ENCODE measurements around the gene CDK5R1. TPM values are rescaled to one million over a fixed set of nuclear protein-coding genes. Genes with fewer than 3 reads are reported as not detected.
A peak's percentile ranks its signal among the peaks of the same experiment; 100 is the strongest.

CDK5R1 gene
- total RNA-seq, 5 donors from 2014 or later (not counting 1 experiment from before 2014, with no cell fraction given): 8.1 to 23.8 (median 14.7) TPM

- Mint-ChIP-seq H3K27me3 (no peaks in the 10 kb centered on the region), H3K9me3 (no peaks in the 10 kb centered on the region)
These were observed 1.4 kb downstream of the CDK5R1 start for GRCh38 chr17:32488177-32488542.

GRCh38 chr17:32488604-32489180, 1.9 kb downstream of the CDK5R1 start:
- H3K27ac ChIP-seq (ENCODE audit: low read length): no peak overlapping the region
- Mint-ChIP-seq H3K27me3 (no peaks in the 10 kb centered on the region), H3K9me3 (no peaks in the 10 kb centered on the region), H3K27ac (peak overlapping the region; percentile 82 to 98), H3K4me3 (peak overlapping the region; percentile 81 to 90 (median 87)), H3K36me3 (peaks cover 25% of the 10 kb centered on the region), H3K4me1 (peaks cover 69 to 71% (median 71%) of the 10 kb centered on the region in 3 donors)
- ChIA-PET POLR2A (interaction anchor here in 1 of 2 donors (0.5 kb wide), 1 partner anchor 379 kb away, joined by 8 read pairs; no protein-coding TSS in a partner anchor), CTCF (interaction anchor here (0.6 to 0.8 kb wide), 3 partner anchors 28 to 45 kb away, joined by 3 to 4 read pairs (median 3); no protein-coding TSS in a partner anchor)
- 81% methylated on average over 12 of the region's 13 CpGs for WGBS (ENCODE audit: insufficient coverage)
- peaks cover 24 to 67% of the 10 kb centered on the region in 2 experiments for H3K4me1 ChIP-seq (ENCODE audit: control insufficient read depth in 1 of 2, extremely low read depth in 1 of 2, insufficient read depth in 2 of 2, low read length in 2 of 2)
- DNase-seq (no peak), ATAC-seq (replicated peaks in 1 of 4) (no peak)
- peak overlapping the region; percentile 36 to 63 for H3K4me3 ChIP-seq (ENCODE audit: control insufficient read depth in 1 of 2, extremely low read depth in 1 of 2, low read length in 1 of 2)
- H3K36me3 ChIP-seq (ENCODE audit: control insufficient read depth in 2 of 2, extremely low read depth in 1 of 2, insufficient read depth in 1 of 2, low read length in 1 of 2): peaks cover 5 to 13% of the 10 kb centered on the region in 2 donors
- no peaks in the 10 kb centered on the region for H3K27me3 ChIP-seq (replicated peaks in 1 of 2; ENCODE audit: control insufficient read depth in 2 of 2, extremely low read depth in 1 of 2, insufficient read depth in 2 of 2, low read length in 1 of 2)
- no peaks in the 10 kb centered on the region for H3K9me3 ChIP-seq

More at GRCh38 chr17:32488177-32488542, 1.4 kb downstream of the CDK5R1 start:
- no peaks in the 10 kb centered on the region for H3K9me3 ChIP-seq
- peak overlapping the region; percentile 63 to 79 for H3K4me3 ChIP-seq (ENCODE audit: control insufficient read depth in 1 of 2, extremely low read depth in 1 of 2, low read length in 1 of 2)
- H3K27ac ChIP-seq (ENCODE audit: low read length): no peak overlapping the region
- whole genome bisulfite sequencing (ENCODE audit: insufficient coverage): 70% methylated on average over 8 of the region's 16 CpGs
- peaks cover 5 to 15% of the 10 kb centered on the region in 2 donors for H3K36me3 ChIP-seq (ENCODE audit: control insufficient read depth in 2 of 2, extremely low read depth in 1 of 2, insufficient read depth in 1 of 2, low read length in 1 of 2)
- Mint-ChIP-seq H3K27ac (peak overlapping the region; percentile 85 to 98), H3K4me3 (peak overlapping the region; percentile 81 to 90 (median 87)), H3K4me1 (peaks cover 69 to 71% (median 70%) of the 10 kb centered on the region in 3 donors), H3K36me3 (peaks cover 27% of the 10 kb centered on the region)
- ChIA-PET CTCF (interaction anchor here (0.6 to 2.3 kb wide), 4 partner anchors 28 to 389 kb away, joined by 3 to 13 read pairs (median 8); partner anchors contain the start of genes MYO1D (in 1 of the 2) and PSMD11 (in 1 of the 2)), POLR2A (interaction anchor here in 1 of 2 donors (0.5 kb wide), 1 partner anchor 379 kb away, joined by 8 read pairs; no protein-coding TSS in a partner anchor)
- no peak for ATAC-seq (replicated peaks in 1 of 4)
- no peak for DNase-seq
- peaks cover 22 to 64% of the 10 kb centered on the region in 2 experiments for H3K4me1 ChIP-seq (ENCODE audit: control insufficient read depth in 1 of 2, extremely low read depth in 1 of 2, insufficient read depth in 2 of 2, low read length in 2 of 2)
- no peaks in the 10 kb centered on the region for H3K27me3 ChIP-seq (replicated peaks in 1 of 2; ENCODE audit: control insufficient read depth in 2 of 2, extremely low read depth in 1 of 2, insufficient read depth in 2 of 2, low read length in 1 of 2)

GRCh38 chr17:32489320-32490100, 2.7 kb downstream of the CDK5R1 start:
- Histone ChIP-seq H3K9me3 (no peaks in the 10 kb centered on the region), H3K27me3 (replicated peaks in 1 of 2; ENCODE audit: control insufficient read depth in 2 of 2, extremely low read depth in 1 of 2, insufficient read depth in 2 of 2, low read length in 1 of 2) (no peaks in the 10 kb centered on the region), H3K4me3 (ENCODE audit: control insufficient read depth in 1 of 2, extremely low read depth in 1 of 2, low read length in 1 of 2) (peak overlapping the region; percentile 55 to 63), H3K4me1 (ENCODE audit: control insufficient read depth in 1 of 2, extremely low read depth in 1 of 2, insufficient read depth in 2 of 2, low read length in 2 of 2) (peaks cover 26 to 69% of the 10 kb centered on the region in 2 experiments), H3K27ac (ENCODE audit: low read length) (no peak overlapping the region), H3K36me3 (ENCODE audit: control insufficient read depth in 2 of 2, extremely low read depth in 1 of 2, insufficient read depth in 1 of 2, low read length in 1 of 2) (peaks cover 5 to 13% of the 10 kb centered on the region in 2 donors)
- H3K27me3 Mint-ChIP-seq: no peaks in the 10 kb centered on the region
- no peak for ATAC-seq (replicated peaks in 1 of 4)
- no peak for DNase-seq
- H3K9me3 Mint-ChIP-seq: no peaks in the 10 kb centered on the region
- CTCF ChIA-PET: interaction anchor here in 1 of 2 donors (0.8 kb wide), 1 partner anchor 35 kb away, joined by 4 read pairs; no protein-coding TSS in a partner anchor
- POLR2A ChIA-PET: interaction anchor here (0.6 kb wide), 2 partner anchors 9 to 72 kb away, joined by 3 to 7 read pairs; no protein-coding TSS in a partner anchor
- WGBS (ENCODE audit: insufficient coverage): 66% methylated on average over 5 of the region's 10 CpGs
- peak overlapping the region; percentile 81 to 90 (median 87) for H3K4me3 Mint-ChIP-seq
- H3K27ac Mint-ChIP-seq: peak overlapping the region; percentile 82 to 98
- peaks cover 72 to 73% (median 72%) of the 10 kb centered on the region in 3 donors for H3K4me1 Mint-ChIP-seq
- H3K36me3 Mint-ChIP-seq: peaks cover 25% of the 10 kb centered on the region

- Histone ChIP-seq H3K27me3 (replicated peaks in 1 of 2; ENCODE audit: control insufficient read depth in 2 of 2, extremely low read depth in 1 of 2, insufficient read depth in 2 of 2, low read length in 1 of 2) (no peaks in the 10 kb centered on the region), H3K9me3 (no peaks in the 10 kb centered on the region), H3K36me3 (ENCODE audit: control insufficient read depth in 2 of 2, extremely low read depth in 1 of 2, insufficient read depth in 1 of 2, low read length in 1 of 2) (peaks cover 5 to 13% of the 10 kb centered on the region in 2 donors), H3K4me1 (ENCODE audit: control insufficient read depth in 1 of 2, extremely low read depth in 1 of 2, insufficient read depth in 2 of 2, low read length in 2 of 2) (peaks cover 26 to 75% of the 10 kb centered on the region in 2 experiments), H3K27ac (ENCODE audit: low read length) (no peak overlapping the region), H3K4me3 (ENCODE audit: control insufficient read depth in 1 of 2, extremely low read depth in 1 of 2, low read length in 1 of 2) (peak overlapping the region; percentile 11 to 55)
- H3K36me3 Mint-ChIP-seq: peaks cover 25% of the 10 kb centered on the region
- ATAC-seq (replicated peaks in 1 of 4) (no peak), DNase-seq (peak in 1 of 35 experiments; percentile 40)
- CTCF ChIA-PET: no interaction called here
- 57% methylated on average over 6 of the region's 16 CpGs for WGBS (ENCODE audit: insufficient coverage)
- peak overlapping the region; percentile 62 to 90 (median 87) for H3K4me3 Mint-ChIP-seq
- H3K9me3 Mint-ChIP-seq: no peaks in the 10 kb centered on the region
- peaks cover 74 to 76% (median 76%) of the 10 kb centered on the region in 3 donors for H3K4me1 Mint-ChIP-seq
- H3K27ac Mint-ChIP-seq: peak overlapping the region; percentile 97 to 98
- H3K27me3 Mint-ChIP-seq: no peaks in the 10 kb centered on the region
- POLR2A ChIA-PET: no interaction called here
These were observed 3.3 kb downstream of the CDK5R1 start for GRCh38 chr17:32490101-32490482.

- H3K4me3 Mint-ChIP-seq: peak overlapping the region; percentile 37 to 90 (median 87)
These were observed 4.8 kb downstream of the CDK5R1 start for GRCh38 chr17:32491371-32492263.

More at GRCh38 chr17:32491371-32492263, 4.8 kb downstream of the CDK5R1 start:
- Histone ChIP-seq H3K4me1 (ENCODE audit: control insufficient read depth in 1 of 2, extremely low read depth in 1 of 2, insufficient read depth in 2 of 2, low read length in 2 of 2) (peaks cover 26 to 86% of the 10 kb centered on the region in 2 experiments), H3K36me3 (ENCODE audit: control insufficient read depth in 2 of 2, extremely low read depth in 1 of 2, insufficient read depth in 1 of 2, low read length in 1 of 2) (peaks cover 5 to 13% of the 10 kb centered on the region in 2 donors), H3K27ac (ENCODE audit: low read length) (peak overlapping the region; percentile 44), H3K4me3 (ENCODE audit: control insufficient read depth in 1 of 2, extremely low read depth in 1 of 2, low read length in 1 of 2) (no peak overlapping the region), H3K27me3 (replicated peaks in 1 of 2; ENCODE audit: control insufficient read depth in 2 of 2, extremely low read depth in 1 of 2, insufficient read depth in 2 of 2, low read length in 1 of 2) (no peaks in the 10 kb centered on the region), H3K9me3 (no peaks in the 10 kb centered on the region)
- H3K36me3 Mint-ChIP-seq: peaks cover 25% of the 10 kb centered on the region
- peak overlapping the region; percentile 97 to 98 for H3K27ac Mint-ChIP-seq
- H3K27me3 Mint-ChIP-seq: no peaks in the 10 kb centered on the region
- ATAC-seq (replicated peaks in 1 of 4) (peak; percentile 24 to 41 (median 37)), DNase-seq (peak in 2 of 35 experiments; percentile 30 to 35)
- H3K4me1 Mint-ChIP-seq: peaks cover 71 to 76% (median 74%) of the 10 kb centered on the region in 3 donors
- WGBS (ENCODE audit: insufficient coverage): 65% methylated on average over 21 of the region's 21 CpGs
- ChIA-PET CTCF (interaction anchor here (0.5 to 1.8 kb wide), 5 partner anchors 20 to 97 kb away, joined by 3 to 5 read pairs (median 4); partner anchors contain the start of gene PSMD11 (in 1 of the 2)), POLR2A (interaction anchor here in 1 of 2 donors (1.1 kb wide), 1 partner anchor 33 kb away, joined by 3 read pairs; no protein-coding TSS in a partner anchor)
- no peaks in the 10 kb centered on the region for H3K9me3 Mint-ChIP-seq
